ENCODE results near the gene MON1B. TPM values are rescaled to one million over a fixed set of nuclear protein-coding genes. Genes with fewer than 3 reads are reported as not detected.

Gene MON1B
- total and polyA plus RNA-seq, 2 donors (not counting 3 experiments of a cell fraction or from before 2014, with no cell fraction given), result 35.8 to 57.0 TPM

GRCh38 chr16:77169650-77170236 is 21.2 kb upstream of the MON1B start:
- TF ChIP-seq MAX (IDR thresholded peaks at IDR 0.05; ENCODE audit: insufficient read depth, insufficient read length) (no peak), CTCF (IDR thresholded peaks at IDR 0.05; ENCODE audit: extremely low read depth in 1 of 2, insufficient read depth in 1 of 2, low read depth in 1 of 2, low read length in 2 of 2) (peak; percentile 67 to 72)
- Histone ChIP-seq H3K79me2 (ENCODE audit: control insufficient read depth, insufficient read depth, low read length) (no peaks in the 10 kb centered on the region), H3K4me3 (replicated peaks in 1 of 3; ENCODE audit: insufficient read depth in 1 of 3, low read depth in 1 of 3, low read length in 3 of 3) (no peak overlapping the region), H2AFZ (ENCODE audit: low read depth, low read length) (no peak overlapping the region), H3K4me2 (ENCODE audit: insufficient read depth, low read length) (no peak overlapping the region), H3K4me1 (ENCODE audit: control insufficient read depth, extremely low read depth, insufficient read depth, low read length) (peaks cover 17% of the 10 kb centered on the region), H4K20me1 (replicated peaks; ENCODE audit: control insufficient read depth, extremely low read depth, insufficient read depth, low read length) (no peaks in the 10 kb centered on the region), H3K36me3 (ENCODE audit: control insufficient read depth in 2 of 2, extremely low read depth in 1 of 2, insufficient read depth in 2 of 2, low read length in 2 of 2) (no peaks in the 10 kb centered on the region), H3K9me3 (replicated peaks; ENCODE audit: control insufficient read depth, insufficient read depth, low read length) (no peaks in the 10 kb centered on the region), H3K9me1 (replicated peaks; ENCODE audit: control insufficient read depth, extremely low read depth, insufficient read depth, low read length) (no peaks in the 10 kb centered on the region), H3K27me3 (ENCODE audit: control insufficient read depth in 2 of 2, insufficient read depth in 2 of 2, low read length in 2 of 2) (peaks cover 2 to 6% of the 10 kb centered on the region in 2 experiments), H3K9ac (replicated peaks; ENCODE audit: extremely low read depth, insufficient read depth, low read length) (no peak overlapping the region), H3K27ac (ENCODE audit: insufficient read depth, low read depth, low read length) (no peak overlapping the region)
- dilution Hi-C loops (cut with MboI; ENCODE audit: extremely low pct_ligation_motif_present, low sequenced_read_pairs) (no loop called here), intact Hi-C loops (cut with micrococcal nuclease) (loop anchor here (5.0 kb wide), 2 partner anchors 1522 to 1697 kb away; partner anchors contain the start of genes KARS1 and TERF2IP)
- no TSS peak for BruUV-seq (replicated peaks)
- DNase-seq (ENCODE audit: low read depth, low spot score), result peak; percentile 36
- CTCF ChIA-PET, result interaction anchor here (0.9 to 5.4 kb wide), 11 partner anchors 10 to 1970 kb away, joined by 3 to 85 read pairs (median 5); no protein-coding TSS in a partner anchor
- FAIRE-seq, result peak; percentile 80
- POLR2A ChIA-PET, result no interaction called here

GRCh38 chr16:77170805-77171204 is 20.2 kb upstream of the MON1B start:
- DNase-seq (ENCODE audit: low read depth, low spot score) (no peak), FAIRE-seq (no peak)
- H3K9me3 ChIP-seq (replicated peaks; ENCODE audit: control insufficient read depth, insufficient read depth, low read length), result no peaks in the 10 kb centered on the region
- no peaks in the 10 kb centered on the region for H3K79me2 ChIP-seq (ENCODE audit: control insufficient read depth, insufficient read depth, low read length)
- no peak overlapping the region for H3K27ac ChIP-seq (ENCODE audit: insufficient read depth, low read depth, low read length)
- no peak overlapping the region for H3K9ac ChIP-seq (replicated peaks; ENCODE audit: extremely low read depth, insufficient read depth, low read length)
- no peak overlapping the region for H3K4me2 ChIP-seq (ENCODE audit: insufficient read depth, low read length)
- no peaks in the 10 kb centered on the region for H3K9me1 ChIP-seq (replicated peaks; ENCODE audit: control insufficient read depth, extremely low read depth, insufficient read depth, low read length)
- H3K36me3 ChIP-seq (ENCODE audit: control insufficient read depth in 2 of 2, extremely low read depth in 1 of 2, insufficient read depth in 2 of 2, low read length in 2 of 2), result no peaks in the 10 kb centered on the region
- ChIA-PET CTCF (interaction anchor here (0.8 to 5.4 kb wide), 25 partner anchors 9 to 1971 kb away, joined by 3 to 85 read pairs (median 5); no protein-coding TSS in a partner anchor), POLR2A (no interaction called here)
- H3K27me3 ChIP-seq (ENCODE audit: control insufficient read depth in 2 of 2, insufficient read depth in 2 of 2, low read length in 2 of 2), result peaks cover 2 to 6% of the 10 kb centered on the region in 2 experiments
- no peak overlapping the region for H3K4me3 ChIP-seq (replicated peaks in 1 of 3; ENCODE audit: insufficient read depth in 1 of 3, low read depth in 1 of 3, low read length in 3 of 3)
- peak overlapping the region; percentile 2 for H2AFZ ChIP-seq (ENCODE audit: low read depth, low read length)
- peaks cover 17% of the 10 kb centered on the region for H3K4me1 ChIP-seq (ENCODE audit: control insufficient read depth, extremely low read depth, insufficient read depth, low read length)
- H4K20me1 ChIP-seq (replicated peaks; ENCODE audit: control insufficient read depth, extremely low read depth, insufficient read depth, low read length), result no peaks in the 10 kb centered on the region
- TF ChIP-seq POLR2A (IDR thresholded peaks at IDR 0.05; ENCODE audit: low read depth, low read length) (no peak), JUN (IDR thresholded peaks at IDR 0.05; ENCODE audit: borderline replicate concordance, insufficient read depth, insufficient read length, low read depth) (no peak), EZH2 (IDR thresholded peaks at IDR 0.05; ENCODE audit: borderline replicate concordance, low read depth, low read length, severe bottlenecking) (no peak), POLR2AphosphoS5 (IDR thresholded peaks at IDR 0.05; ENCODE audit: insufficient read depth, low read depth, low read length) (no peak), GATA2 (IDR thresholded peaks at IDR 0.05; ENCODE audit: insufficient read depth, insufficient read length, low read depth, low read length) (no peak), FOS (IDR thresholded peaks at IDR 0.05; ENCODE audit: borderline replicate concordance, insufficient read depth, low read length) (no peak), MYC (IDR thresholded peaks at IDR 0.05; ENCODE audit: low read depth, low read length) (no peak), MAX (IDR thresholded peaks at IDR 0.05; ENCODE audit: insufficient read depth, insufficient read length) (no peak), CTCF (IDR thresholded peaks at IDR 0.05; ENCODE audit: extremely low read depth in 1 of 2, insufficient read depth in 1 of 2, low read depth in 1 of 2, low read length in 2 of 2) (no peak)
- dilution Hi-C loops (cut with MboI; ENCODE audit: extremely low pct_ligation_motif_present, low sequenced_read_pairs), result no loop called here
- BruUV-seq (replicated peaks), result no TSS peak
- intact Hi-C loops (cut with micrococcal nuclease), result loop anchor here (1.0 to 5.0 kb wide), 3 partner anchors 1382 to 1699 kb away; partner anchors contain the start of genes KARS1 and TERF2IP
